Frontal cortex (tissue), 4 donors: ENCODE data around the gene SGPP1. TPM values are rescaled to one million over a fixed set of nuclear protein-coding genes. Genes with fewer than 3 reads are reported as not detected.
"Not testable (repeated sequence)": the region's sequence is repeated elsewhere in the genome, so short reads cannot be mapped to it uniquely, and the experiment has no call there.

Source experiments
- DNase-seq, 2 donors: peaks; one replicate each; pipeline ENCODE4 v3.0.0; 2012; ENCODE audit warnings: low spot score in 2 of 2
- FAIRE-seq: peaks from 2 replicates; lab custom pipeline; 2012; peaks lifted over from hg19 to GRCh38; lab: Jason Lieb, UNC
- total RNA-seq: library from RNA; depleted of rRNA; stranded (reverse); fragments of >200 nt; gene quantifications from one replicate; pipeline ENCODE4 v1.2.3, GENCODE V29; 2014
- donor health status: control.
- donor health status: control.
- donor health status: control.

Gene SGPP1
- total RNA-seq, 1 donor from 2014 or later, result 36.7 TPM

DNA sequence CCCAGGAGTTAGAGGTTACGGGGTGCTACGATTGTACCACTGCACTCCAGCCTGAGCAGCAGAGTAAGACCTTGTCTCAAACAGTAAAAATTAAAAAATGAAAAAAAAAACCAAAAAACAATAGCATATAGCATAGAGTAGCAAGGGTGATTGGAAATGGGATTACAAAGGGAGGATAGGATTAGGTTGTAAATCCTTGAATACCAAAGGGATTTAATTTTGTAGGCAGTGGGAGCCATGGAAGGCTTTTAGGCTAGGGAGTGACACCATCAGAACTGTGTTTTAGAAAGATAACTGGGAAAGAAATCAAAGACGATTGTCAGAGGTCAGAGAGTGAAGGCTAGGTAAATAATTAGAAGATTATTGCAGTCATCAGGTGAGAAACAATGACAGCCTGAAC lies 2.8 kb upstream of the SGPP1 start:
- FAIRE-seq (no peak), DNase-seq (no peak)

DNA sequence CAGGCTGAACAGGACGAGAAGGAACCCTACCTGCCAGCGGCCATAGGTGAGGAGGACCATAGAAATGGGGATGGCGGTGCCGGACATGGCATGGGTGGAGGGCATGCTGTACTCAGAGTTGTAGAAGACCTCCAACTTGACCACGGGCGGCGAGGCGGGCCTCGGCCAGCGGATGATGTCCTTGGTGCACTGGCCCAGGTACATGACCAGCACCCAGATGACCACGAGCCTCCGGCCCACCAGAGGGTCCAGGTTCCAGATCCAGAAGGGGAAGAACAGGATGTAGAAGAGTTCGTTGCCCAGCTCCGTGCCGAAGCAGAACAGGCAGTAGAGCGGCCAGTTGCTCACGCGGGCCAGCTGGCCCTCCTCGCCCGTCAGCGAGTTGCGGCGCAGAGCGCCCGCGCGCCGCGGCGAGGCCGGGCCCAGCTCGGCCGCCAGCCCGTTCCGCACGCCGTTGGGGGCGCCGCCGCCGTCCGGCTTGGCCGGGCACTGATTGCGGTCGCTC lies 582 bp downstream of the SGPP1 start:
- DNase-seq, result peak in 1 of 2 donors; percentile 67
- no peak for FAIRE-seq

DNA sequence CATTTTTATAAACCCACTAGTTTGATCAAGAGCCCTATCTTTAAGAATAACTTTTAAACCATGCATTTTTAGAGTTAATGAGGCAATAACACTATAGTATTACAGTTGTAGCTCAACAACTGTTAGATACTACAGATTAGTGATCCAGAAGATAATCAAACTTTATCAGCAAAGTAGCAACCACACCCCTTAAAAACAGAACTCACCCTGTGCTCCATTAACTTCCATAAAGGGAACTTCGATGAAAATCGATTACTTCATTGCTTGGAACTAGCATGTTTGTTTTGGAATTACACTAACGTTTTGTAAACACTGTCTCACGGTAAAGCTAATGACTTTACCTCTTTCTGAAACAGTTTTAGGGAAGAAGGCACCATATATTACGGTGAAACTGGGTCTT lies 1.4 kb downstream of the SGPP1 start:
- FAIRE-seq (no peak), DNase-seq (peak in 1 of 2 donors; percentile 28)

DNA sequence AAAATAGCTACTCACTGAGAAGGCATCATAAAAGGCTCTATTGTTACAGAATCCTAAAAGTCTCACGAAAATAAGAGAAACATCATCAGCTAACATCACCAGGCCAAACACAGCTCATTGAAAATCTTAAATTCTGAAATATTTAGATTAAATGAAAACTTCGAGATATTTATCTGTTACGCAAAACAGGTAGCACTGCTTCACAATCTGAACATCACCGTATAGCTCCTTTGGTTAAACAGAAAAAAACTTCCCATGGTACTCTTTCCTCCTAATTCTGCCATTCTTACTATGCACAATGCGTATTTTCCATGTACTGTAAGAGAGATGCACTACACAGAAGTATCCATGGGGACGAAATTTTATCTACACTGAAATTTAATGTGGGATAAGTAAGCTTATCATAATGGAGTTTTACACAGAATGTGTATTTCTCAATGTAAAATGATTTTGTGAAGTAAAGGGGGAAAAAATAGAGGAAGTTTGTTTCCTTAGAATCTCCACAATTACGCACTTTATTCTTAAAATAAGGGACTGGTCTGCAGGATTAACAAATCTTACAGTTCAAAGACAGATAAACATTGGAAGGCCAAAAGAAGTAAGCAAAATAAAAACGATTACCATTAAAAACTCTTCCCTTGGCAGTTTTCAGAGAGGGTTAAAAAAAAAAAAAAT lies 1.9 kb downstream of the SGPP1 start:
- DNase-seq (no peak), FAIRE-seq (no peak)

DNA sequence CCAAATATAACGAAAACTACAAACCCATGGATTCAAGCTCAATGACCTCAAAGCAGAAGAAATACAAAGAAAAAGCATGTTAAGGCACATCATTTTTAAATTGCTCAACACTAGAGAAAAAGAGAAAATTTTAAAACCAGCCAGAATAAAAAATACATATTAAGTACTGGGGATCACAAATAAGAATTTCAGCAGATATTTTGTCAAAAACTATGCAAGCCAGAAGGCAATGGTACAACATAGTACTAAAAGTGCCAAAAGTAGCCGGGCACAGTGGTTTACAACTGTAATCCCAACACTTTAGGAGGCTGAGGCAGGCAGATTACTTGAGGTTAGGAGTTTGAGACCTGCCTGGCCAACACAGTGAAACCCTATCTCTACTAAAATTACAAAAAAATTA lies 10.2 kb downstream of the SGPP1 start:
- no peak for DNase-seq
- no peak for FAIRE-seq

DNA sequence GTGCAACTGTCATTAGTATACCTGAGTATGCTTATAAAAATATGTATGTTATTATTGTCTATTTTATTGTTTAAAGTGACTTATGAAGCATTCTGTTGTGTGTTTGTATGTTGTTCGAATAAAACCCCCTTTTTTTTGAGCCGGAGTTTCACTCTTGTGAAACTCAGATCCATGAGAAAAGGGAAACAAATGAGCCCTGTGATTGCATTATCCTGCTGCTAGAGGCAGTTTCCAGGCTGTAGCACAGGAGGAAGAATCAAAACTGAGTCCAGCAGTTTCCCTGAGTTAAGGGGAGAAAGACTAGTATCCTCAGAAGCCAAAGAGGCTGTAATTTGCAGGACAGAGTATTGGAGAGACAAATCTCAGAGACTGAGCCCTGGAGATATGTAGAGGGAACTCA lies 12.5 kb downstream of the SGPP1 start:
- DNase-seq, result no peak
- FAIRE-seq, result no peak

DNA sequence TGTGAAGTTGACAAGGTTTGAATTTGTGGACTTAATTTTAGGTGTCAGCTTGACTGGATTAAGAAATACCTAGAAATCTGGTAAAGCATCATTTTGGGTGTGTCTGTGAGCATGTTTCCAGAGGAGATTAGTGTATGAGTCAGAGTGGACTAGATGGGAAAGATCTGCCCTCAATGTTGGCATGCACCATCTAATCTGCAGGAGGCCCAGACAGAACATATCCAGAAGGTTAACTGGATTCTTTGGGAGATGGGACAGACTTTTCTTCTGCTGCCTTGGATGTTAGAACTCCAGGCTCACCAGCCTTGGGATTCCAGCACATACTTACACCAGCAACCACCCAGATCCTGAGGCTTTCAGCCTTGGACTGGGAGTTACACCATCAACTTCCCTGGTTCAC lies 14.1 kb downstream of the SGPP1 start:
- no peak for DNase-seq
- FAIRE-seq, result no peak

DNA sequence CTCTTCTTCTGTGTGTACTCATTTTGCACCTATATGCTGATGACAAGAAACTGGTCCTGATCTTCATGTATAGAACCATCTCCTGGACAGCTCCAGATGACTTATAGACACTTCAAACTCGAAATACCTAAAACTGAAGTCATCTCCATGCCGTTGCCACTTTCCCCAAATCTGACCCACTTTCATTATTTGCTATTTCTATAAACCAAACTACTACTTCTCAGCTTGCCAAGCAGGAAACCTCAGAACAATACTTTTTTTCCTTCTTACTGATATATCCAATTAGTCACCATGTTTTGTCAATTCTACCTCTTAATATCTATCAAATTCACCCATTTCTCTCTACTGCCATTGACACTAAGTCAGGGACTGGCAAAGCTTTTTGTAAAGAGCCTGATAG lies 14.8 kb downstream of the SGPP1 start:
- FAIRE-seq, result no peak
- no peak for DNase-seq

DNA sequence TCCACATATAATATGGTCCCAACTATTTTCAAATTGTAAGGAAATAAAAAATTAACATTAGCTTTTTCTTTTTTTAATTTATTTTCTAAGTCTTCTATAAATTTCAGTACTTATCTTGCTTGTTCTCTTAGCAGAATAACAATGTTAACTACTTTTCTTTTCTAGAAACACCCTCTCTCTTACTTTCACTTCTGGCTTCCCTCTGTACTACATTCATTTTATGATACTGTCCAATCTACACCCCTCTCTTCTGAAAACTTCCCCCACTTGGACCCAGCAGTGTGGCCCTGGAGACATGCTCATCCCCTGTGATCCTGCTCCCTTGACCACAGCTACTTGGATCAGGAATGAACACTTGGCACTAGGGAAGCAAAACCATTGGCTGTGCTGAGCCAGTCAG lies 15.7 kb downstream of the SGPP1 start:
- FAIRE-seq (no peak), DNase-seq (no peak)

DNA sequence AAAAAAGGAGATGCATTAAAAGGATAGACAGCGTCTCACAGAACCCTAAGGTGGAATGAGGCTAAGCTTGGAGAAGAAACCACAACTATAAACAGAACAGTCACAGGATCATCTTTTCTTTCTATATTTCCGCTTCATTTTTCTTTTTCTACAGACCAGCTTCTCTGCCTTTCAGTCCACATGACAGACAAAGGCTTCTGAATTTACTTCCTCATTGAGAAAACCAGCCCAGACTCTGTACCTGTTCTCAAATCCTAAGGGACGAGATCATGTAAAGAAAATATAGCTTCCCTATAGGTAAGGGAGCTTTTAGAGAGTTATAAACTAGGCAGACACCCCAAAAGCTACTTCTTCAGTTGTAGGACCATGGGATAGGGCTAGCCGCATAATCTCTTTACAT lies 17.4 kb downstream of the SGPP1 start:
- DNase-seq (no peak), FAIRE-seq (no peak)

DNA sequence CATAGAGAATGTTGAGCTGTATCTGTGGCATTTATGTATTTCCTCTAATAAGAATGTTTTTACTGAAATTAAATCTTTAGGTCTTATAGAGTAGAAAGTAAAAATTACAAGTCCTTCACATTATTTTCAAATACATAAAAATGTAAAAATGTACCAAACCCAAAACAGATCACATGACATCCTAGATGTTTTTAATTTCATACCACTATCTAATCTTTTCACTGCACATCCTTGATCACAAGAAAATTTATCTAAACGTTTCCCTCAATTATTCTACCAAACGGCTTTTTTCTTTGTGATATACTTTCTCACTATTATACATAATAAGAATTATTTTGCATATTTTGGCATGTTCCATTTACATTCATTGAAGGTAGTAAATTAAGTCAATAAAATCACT lies 18.3 kb downstream of the SGPP1 start:
- FAIRE-seq (no peak), DNase-seq (no peak)

DNA sequence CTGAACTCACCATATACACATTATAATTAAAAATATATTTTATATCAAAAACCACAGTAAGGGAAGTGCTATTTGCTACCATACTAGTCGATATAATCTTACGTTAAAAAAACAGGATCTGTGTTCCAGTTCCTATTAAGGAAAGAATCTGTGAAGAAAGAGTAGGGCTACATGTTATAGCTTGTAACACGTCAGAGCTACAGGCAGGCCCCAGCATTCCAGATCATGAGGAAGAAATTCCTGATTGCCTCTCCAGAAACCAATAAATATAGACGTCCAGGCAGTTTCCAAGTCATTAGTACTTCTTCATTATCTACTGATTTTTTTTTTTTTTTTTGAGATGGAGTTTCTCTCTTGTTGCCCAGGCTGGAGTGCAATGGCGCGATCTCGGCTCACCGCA lies 20.6 kb downstream of the SGPP1 start:
- DNase-seq (no peak), FAIRE-seq (no peak)

DNA sequence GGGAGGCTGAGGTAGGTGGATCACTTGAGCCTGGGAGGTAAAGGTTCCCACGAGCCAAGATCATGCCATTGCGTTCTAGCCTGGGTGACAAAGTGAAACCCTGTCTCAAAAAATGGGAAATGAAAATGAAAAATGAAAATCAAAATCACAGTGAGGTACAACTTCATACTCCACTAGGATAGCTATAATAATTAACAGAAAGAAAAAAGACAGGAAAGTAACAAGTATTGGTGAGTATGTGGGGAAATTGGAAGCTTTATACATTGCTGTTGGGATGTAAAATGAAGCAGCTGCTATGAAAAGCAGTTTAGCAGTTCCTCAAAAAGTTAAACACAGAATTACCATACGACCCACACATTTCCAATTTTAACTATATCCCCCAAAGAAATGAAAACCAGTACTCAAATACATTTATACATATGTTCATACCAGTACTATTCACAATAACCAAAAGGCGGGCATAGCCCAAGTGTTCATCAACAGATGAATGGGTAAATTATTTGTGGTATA lies 22.2 kb downstream of the SGPP1 start:
- DNase-seq, result no peak
- FAIRE-seq, result no peak

DNA sequence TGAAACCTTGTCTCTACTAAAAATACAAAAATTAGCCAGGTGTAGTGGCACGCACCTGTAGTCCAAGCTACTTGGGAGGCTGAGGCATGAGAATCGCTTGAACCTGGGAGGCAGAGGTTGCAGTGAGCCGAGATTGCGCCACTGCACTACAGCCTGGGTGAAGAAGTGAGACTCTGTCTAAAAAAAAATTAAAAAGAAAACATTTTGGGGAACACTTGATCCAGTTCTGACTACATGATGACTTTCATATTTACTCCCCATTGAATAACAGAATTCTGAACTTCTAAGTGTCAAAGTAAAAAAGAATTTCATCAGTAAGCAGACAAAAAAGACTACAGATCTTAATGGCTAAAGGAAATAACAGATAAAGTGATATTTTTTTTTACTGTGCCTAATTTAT lies 25.3 kb downstream of the SGPP1 start:
- DNase-seq, FAIRE-seq: not testable (repeated sequence)

DNA sequence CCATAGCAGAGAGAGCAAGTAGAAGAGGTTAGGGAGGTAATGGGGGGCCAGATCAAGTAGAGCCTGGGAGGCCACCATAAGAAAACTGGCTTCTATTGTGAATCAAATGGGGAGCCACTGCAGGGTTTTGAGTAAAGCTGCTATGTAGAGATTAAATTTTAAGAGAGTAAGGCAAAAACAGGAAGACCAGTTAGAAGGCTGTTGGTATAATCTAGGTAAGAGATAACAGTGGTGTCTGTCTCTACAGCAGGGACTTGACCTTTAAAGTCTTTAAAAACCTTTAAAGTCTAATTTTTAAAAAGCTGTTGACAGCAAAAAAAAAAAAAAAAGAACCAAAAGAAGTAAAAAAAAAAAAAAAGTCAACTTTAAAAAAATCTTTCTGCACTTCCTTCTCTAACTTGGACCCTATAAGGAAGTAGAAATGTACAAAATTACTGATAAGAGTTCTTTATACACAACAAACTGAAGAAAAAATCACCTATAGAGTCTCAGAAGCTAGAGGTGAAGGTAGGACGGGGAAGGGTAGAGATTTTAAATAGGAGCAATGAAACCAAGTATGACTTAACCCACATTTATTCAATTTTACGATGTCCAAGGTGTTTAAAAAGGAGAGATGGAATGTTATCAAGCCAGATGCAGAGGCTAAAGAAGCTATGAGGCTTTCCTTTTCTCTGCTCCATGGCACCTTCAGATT lies 26.1 kb downstream of the SGPP1 start:
- DNase-seq, result no peak
- no peak for FAIRE-seq

DNA sequence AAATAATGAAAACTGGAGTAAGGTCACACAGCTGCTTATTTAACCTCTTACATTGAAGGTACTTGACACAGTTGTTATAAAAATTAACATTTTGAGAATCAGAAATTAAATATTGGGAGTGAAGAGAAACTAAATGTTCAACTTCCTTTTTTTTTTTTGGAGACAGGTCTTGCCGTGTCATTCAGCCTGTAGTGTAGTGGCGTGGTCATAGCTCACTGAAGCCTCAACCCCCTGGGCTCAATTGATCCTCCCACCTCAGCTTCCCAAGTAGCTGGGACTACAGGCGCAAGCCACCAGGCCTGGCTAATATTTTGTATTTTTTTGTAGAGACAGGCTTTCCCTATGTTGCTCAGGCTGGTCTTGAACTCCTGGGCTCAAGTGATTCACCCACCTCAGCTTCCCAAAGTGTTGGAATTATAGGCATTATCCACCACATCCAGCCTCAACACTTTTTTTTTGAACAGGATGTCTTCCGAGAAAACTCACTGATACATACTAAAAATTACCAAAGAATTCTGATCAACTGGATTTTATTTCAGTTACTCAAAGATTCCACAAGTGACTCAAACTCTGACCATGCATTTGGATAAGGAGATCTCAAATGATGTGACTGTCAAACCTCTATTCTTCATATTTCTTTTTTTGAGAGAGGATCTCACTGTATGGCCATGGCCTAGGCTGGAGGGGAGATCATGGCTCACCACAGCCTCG lies 35.4 kb downstream of the SGPP1 start:
- FAIRE-seq, result no peak

DNA sequence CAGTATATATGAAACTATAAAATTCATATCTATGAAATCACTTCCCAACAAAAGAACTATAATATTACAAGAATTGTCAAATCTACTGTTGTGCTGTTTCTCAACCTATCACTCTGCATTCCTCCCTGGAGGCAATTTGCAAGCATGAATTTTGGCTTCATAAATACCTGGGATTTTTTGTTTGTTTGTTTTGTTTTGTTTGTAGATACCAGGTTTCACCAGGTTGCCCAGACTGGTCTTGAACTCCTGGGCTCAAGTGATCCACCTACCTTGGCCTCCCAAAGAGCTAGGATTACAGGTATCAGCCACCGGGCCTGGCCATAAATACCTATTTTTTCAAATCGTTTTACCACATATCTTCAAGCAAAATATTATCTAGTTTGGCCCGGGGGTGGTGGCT lies 38.7 kb downstream of the SGPP1 start:
- FAIRE-seq (no peak), DNase-seq (no peak)

More for the DNA sequence above, 35.4 kb downstream of the SGPP1 start:
- DNase-seq, result no peak

DNA sequence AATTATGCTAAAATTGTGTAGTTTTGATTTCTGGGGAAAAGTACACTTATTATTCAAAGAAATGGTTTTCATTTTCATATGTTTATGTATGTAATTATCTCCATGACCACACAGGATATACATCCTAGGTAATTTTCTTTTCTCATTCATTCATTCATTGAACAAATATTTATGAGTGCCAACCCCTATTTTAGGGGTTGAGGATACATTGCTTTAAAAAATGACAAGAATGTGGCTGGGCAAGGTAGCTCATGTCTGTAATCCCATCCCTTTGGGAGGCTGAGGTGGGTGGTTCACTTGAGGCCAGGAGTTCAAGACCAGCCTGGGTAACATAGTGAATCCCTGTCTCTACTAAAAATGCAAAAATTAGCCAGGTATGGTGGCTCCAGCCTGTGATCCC lies 40.9 kb downstream of the SGPP1 start:
- FAIRE-seq, result no peak
- DNase-seq, result no peak

DNA sequence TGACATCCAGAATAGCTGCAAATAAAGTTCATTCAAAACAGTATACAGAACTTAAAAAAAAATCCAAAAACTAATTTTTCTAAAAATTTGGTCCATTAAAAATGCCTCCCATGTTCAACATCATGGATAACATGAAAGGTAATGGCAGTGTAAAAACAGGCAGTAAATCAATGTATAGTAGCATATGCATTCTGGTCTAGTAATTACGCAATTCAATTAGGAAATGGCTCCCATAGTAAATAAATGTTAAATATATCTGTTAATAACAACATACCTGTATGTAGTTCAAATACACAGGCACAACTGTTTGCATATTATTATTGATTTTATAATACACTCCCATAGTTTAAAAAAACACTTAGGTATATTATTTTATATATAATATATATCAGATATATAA lies 42.5 kb downstream of the SGPP1 start:
- no peak for FAIRE-seq

DNA sequence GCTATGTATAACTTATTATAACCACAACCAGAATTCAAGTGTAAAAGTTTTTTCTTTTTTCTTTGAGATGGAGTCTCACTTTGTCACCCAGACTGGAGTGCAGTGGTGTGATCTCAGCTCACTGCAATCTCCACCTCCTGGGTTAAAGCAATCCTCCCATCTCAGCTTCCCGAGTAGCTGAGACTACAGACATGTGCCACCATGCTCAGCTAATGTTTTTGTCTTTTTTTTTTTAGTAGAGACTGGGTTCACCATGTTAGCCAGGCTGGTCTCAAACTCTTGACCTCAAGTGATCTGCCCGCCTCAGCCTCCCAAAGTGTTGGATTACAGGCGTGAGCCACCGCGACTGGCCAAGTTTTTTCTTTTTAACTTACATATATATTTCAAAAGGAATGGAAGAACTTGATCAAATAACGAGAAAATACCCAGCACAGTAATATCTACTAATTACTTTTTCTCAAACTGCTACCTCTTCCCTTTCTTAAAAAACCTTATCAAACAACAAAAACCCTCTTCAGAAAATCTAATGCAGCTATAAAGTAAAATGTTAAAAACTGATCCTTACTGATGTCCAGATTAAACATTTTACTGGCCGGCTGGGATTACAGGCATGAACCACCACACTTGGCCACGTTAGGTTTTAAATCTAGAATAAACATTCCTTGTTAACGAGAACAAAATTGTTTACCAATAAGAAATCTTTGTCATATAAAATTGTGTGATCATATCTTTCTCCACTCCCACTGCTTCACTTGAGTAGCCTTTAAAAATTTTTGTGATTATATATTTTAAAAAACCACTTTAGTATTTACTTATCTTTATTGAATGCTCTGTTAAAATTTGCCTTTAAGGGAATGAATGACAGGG lies 44.9 kb downstream of the SGPP1 start:
- DNase-seq, result no peak
- FAIRE-seq, result no peak

More for the DNA sequence above, 42.5 kb downstream of the SGPP1 start:
- no peak for DNase-seq
